PC-9 (cell line): ENCODE measurements around the gene DMKN. TPM values are rescaled to one million over a fixed set of nuclear protein-coding genes. Genes with fewer than 3 reads are reported as not detected.

Source experiments
- BruUV-seq: library from RNA; stranded (reverse); fragments of 400-500 nt; replicated peaks from 2 replicates; lab custom pipeline; 2021; lab: Mats Ljungman, UMichigan
- CTCF ChIA-PET: fragments of 300-600 bp; sonication (Branson Sonifier 250); formaldehyde crosslinking; loops from one replicate; lab custom pipeline; 2022; ENCODE audit warnings: antibody characterized with exemption; lab: Charles Lee
- POLR2A ChIA-PET: fragments of 300-600 bp; sonication (Branson Sonifier 250); formaldehyde crosslinking; loops from one replicate; lab custom pipeline; 2022; ENCODE audit warnings: antibody characterized with exemption; ENCODE audit not compliant: unreplicated experiment; lab: Charles Lee
- DNase-seq, 2 experiments: peaks; one replicate each; pipeline versions ENCODE4 v3.0.0 to v3.0.0-alpha.2; 2015 to 2022; ENCODE audit warnings: mixed read lengths in 1 of 2
- H2AFZ ChIP-seq: fragments of 200-600 bp; sonication (generic); 2 replicates; pipeline ENCODE4 v1.8.1; 2017; ENCODE audit warnings: antibody characterized with exemption
- H3F3A ChIP-seq: fragments of 200-600 bp; sonication (generic); 2 replicates; pipeline ENCODE4 v1.8.1; 2017; ENCODE audit warnings: antibody characterized with exemption, mild to moderate bottlenecking, low read depth; ENCODE audit not compliant: insufficient read depth
- H3K27ac ChIP-seq: fragments of 200-600 bp; sonication (generic); 2 replicates; pipeline ENCODE4 v1.6.1; 2016; ENCODE audit warnings: mixed run types
- H3K27me3 ChIP-seq: fragments of 200-600 bp; sonication (generic); 2 replicates; pipeline ENCODE4 v1.6.1; 2016; ENCODE audit warnings: low read depth, mixed run types; ENCODE audit not compliant: insufficient read depth
- H3K36me3 ChIP-seq: fragments of 200-600 bp; sonication (generic); 2 replicates; pipeline ENCODE4 v1.6.1; 2016; ENCODE audit warnings: low read depth, mixed run types
- H3K4me1 ChIP-seq: fragments of 200-600 bp; sonication (generic); replicated peaks from 2 replicates; pipeline ENCODE4 v1.6.1; 2016; ENCODE audit warnings: mixed run types; ENCODE audit not compliant: insufficient read depth
- H3K4me2 ChIP-seq: fragments of 200-600 bp; sonication (generic); 2 replicates; pipeline ENCODE4 v1.6.1; 2017; ENCODE audit warnings: mixed run types
- H3K4me3 ChIP-seq: fragments of 200-600 bp; sonication (generic); 2 replicates; pipeline ENCODE4 v1.6.1; 2016; ENCODE audit warnings: mixed run types
- H3K79me2 ChIP-seq: fragments of 200-600 bp; sonication (generic); 2 replicates; pipeline ENCODE4 v1.6.1; 2017; ENCODE audit warnings: low read depth, mixed run types
- H3K9me2 ChIP-seq: fragments of 200-600 bp; sonication (generic); 2 replicates; pipeline ENCODE4 v1.8.1; 2017; ENCODE audit warnings: mild to moderate bottlenecking; ENCODE audit not compliant: insufficient read depth
- H3K9me3 ChIP-seq: fragments of 200-600 bp; sonication (generic); 2 replicates; pipeline ENCODE4 v1.8.1; 2016; ENCODE audit warnings: low read depth; ENCODE audit not compliant: insufficient read depth
- H4K20me1 ChIP-seq: fragments of 200-600 bp; sonication (generic); 2 replicates; pipeline ENCODE4 v1.8.1; 2017; ENCODE audit not compliant: insufficient read depth
- EZH2 ChIP-seq: fragments of 200-600 bp; sonication (generic); IDR thresholded peaks from 2 replicates; pipeline ENCODE4 v1.8.0; 2017; ENCODE audit warnings: antibody characterized with exemption, low read depth
- intact Hi-C: fragments of 100-400 bp; cut with micrococcal nuclease; formaldehyde crosslinking; loops from one replicate; pipeline ENCODE4 v1.10.0; 2022; ENCODE audit not compliant: unreplicated experiment
- total RNA-seq: library from RNA; stranded (reverse); gene quantifications from 2 replicates; pipeline ENCODE4 v1.2.3, GENCODE V29; 2021
- TF ChIP-seq, protein P1 (sequence below): fragments of 200-600 bp; sonication (generic); conservative IDR thresholded peaks from 2 replicates; pipeline ENCODE4 v1.6.1; 2017; ENCODE audit warnings: mixed run types, antibody characterized with exemption, mild to moderate bottlenecking, moderate library complexity

The DMKN gene
- total RNA-seq, 1 experiment from 2014 or later = 135 TPM

GRCh38 chr19:35509018-35509652, 4.3 kb downstream of the DMKN start:
- peak overlapping the region; percentile 94 for H3K4me2 ChIP-seq
- ChIA-PET CTCF (interaction anchor here (0.6 to 2.3 kb wide), 3 partner anchors 14 to 39 kb away, joined by 3 to 10 read pairs (median 3); no protein-coding TSS in a partner anchor), POLR2A (interaction anchor here (0.5 to 0.6 kb wide), 2 partner anchors 61 to 239 kb away, joined by 3 to 8 read pairs; partner anchors contain the start of gene LIN37)
- H3K27me3 ChIP-seq = no peaks in the 10 kb centered on the region
- H3K9me2 ChIP-seq = no peaks in the 10 kb centered on the region
- H3F3A ChIP-seq = peaks cover 9% of the 10 kb centered on the region; the same call in 1 of the 2 replicates
- H3K79me2 ChIP-seq = peaks cover 19% of the 10 kb centered on the region
- peaks cover 4% of the 10 kb centered on the region; the same call in 1 of the 2 replicates for H4K20me1 ChIP-seq
- H3K9me3 ChIP-seq = no peaks in the 10 kb centered on the region
- H3K36me3 ChIP-seq = peaks cover 8% of the 10 kb centered on the region; the same call in 1 of the 2 replicates
- no TSS peak for BruUV-seq
- intact Hi-C loops = no loop called here
- no peak for TF ChIP-seq EZH2
- TF ChIP-seq, protein P1, sequence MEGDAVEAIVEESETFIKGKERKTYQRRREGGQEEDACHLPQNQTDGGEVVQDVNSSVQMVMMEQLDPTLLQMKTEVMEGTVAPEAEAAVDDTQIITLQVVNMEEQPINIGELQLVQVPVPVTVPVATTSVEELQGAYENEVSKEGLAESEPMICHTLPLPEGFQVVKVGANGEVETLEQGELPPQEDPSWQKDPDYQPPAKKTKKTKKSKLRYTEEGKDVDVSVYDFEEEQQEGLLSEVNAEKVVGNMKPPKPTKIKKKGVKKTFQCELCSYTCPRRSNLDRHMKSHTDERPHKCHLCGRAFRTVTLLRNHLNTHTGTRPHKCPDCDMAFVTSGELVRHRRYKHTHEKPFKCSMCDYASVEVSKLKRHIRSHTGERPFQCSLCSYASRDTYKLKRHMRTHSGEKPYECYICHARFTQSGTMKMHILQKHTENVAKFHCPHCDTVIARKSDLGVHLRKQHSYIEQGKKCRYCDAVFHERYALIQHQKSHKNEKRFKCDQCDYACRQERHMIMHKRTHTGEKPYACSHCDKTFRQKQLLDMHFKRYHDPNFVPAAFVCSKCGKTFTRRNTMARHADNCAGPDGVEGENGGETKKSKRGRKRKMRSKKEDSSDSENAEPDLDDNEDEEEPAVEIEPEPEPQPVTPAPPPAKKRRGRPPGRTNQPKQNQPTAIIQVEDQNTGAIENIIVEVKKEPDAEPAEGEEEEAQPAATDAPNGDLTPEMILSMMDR = no peak; the same call in 1 of the 2 replicates
- peaks cover 22% of the 10 kb centered on the region for H3K4me1 ChIP-seq
- H2AFZ ChIP-seq = peak overlapping the region; percentile 86
- peak; percentile 69 to 70 for DNase-seq
- peak overlapping the region; percentile 90 for H3K27ac ChIP-seq
- H3K4me3 ChIP-seq = peak overlapping the region; percentile 77

DNA sequence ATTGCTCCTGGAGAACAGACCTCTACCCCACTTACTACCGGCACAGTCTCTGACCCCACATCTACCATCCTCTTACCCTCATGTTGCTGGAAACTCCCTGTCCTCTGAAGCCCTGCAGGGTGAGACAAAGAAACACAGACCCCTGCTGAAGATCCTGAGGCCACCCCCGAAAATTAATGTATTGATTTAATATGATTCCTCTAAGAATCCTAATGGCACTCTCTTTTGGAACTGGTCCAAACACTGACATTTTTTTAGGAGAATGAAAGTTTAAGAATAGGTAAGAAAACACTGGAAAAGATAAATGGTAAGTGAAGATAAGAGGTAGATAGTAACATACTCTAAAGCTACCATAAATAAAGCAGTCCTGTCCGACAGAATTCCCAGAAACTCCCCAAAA, 5.3 kb downstream of the DMKN start:
- no peak overlapping the region for H2AFZ ChIP-seq
- peaks cover 13% of the 10 kb centered on the region; the same call in 1 of the 2 replicates for H3K4me1 ChIP-seq
- intact Hi-C loops = no loop called here
- no peak for DNase-seq
- H4K20me1 ChIP-seq = peaks cover 4% of the 10 kb centered on the region; the same call in 1 of the 2 replicates
- H3K36me3 ChIP-seq = peaks cover 8% of the 10 kb centered on the region; the same call in 1 of the 2 replicates
- TF ChIP-seq, protein P1 = no peak
- TF ChIP-seq EZH2 = no peak
- peak overlapping the region; percentile 94; the same call in 1 of the 2 replicates for H3K4me2 ChIP-seq
- H3K27me3 ChIP-seq = no peaks in the 10 kb centered on the region
- no peak overlapping the region for H3K4me3 ChIP-seq
- ChIA-PET POLR2A (interaction anchor here (0.6 kb wide), 1 partner anchor 136 kb away, joined by 8 read pairs; no protein-coding TSS in a partner anchor), CTCF (no interaction called here)
- H3K9me3 ChIP-seq = no peaks in the 10 kb centered on the region
- H3K27ac ChIP-seq = no peak overlapping the region
- no peaks in the 10 kb centered on the region for H3K9me2 ChIP-seq
- no TSS peak for BruUV-seq
- H3F3A ChIP-seq = peaks cover 9% of the 10 kb centered on the region; the same call in 1 of the 2 replicates
- H3K79me2 ChIP-seq = peaks cover 19% of the 10 kb centered on the region

GRCh38 chr19:35507561-35507960, 5.9 kb downstream of the DMKN start:
- H3K27ac ChIP-seq = no peak overlapping the region
- H3K4me1 ChIP-seq = peaks cover 13% of the 10 kb centered on the region; the same call in 1 of the 2 replicates
- POLR2A ChIA-PET = no interaction called here
- no TSS peak for BruUV-seq
- no peak for TF ChIP-seq EZH2
- TF ChIP-seq, protein P1 = no peak
- H3K36me3 ChIP-seq = peaks cover 8% of the 10 kb centered on the region; the same call in 1 of the 2 replicates
- DNase-seq = no peak
- no peak overlapping the region for H2AFZ ChIP-seq
- H3K4me3 ChIP-seq = no peak overlapping the region
- peaks cover 19% of the 10 kb centered on the region for H3K79me2 ChIP-seq
- H3F3A ChIP-seq = peaks cover 9% of the 10 kb centered on the region; the same call in 1 of the 2 replicates
- CTCF ChIA-PET = no interaction called here
- peaks cover 4% of the 10 kb centered on the region; the same call in 1 of the 2 replicates for H4K20me1 ChIP-seq
- H3K9me2 ChIP-seq = no peaks in the 10 kb centered on the region
- no peaks in the 10 kb centered on the region for H3K9me3 ChIP-seq
- no peaks in the 10 kb centered on the region for H3K27me3 ChIP-seq
- intact Hi-C loops = no loop called here
- no peak overlapping the region for H3K4me2 ChIP-seq
